Measurements from ENCODE around the gene ZNRF2.

The ZNRF2 gene

DNA sequence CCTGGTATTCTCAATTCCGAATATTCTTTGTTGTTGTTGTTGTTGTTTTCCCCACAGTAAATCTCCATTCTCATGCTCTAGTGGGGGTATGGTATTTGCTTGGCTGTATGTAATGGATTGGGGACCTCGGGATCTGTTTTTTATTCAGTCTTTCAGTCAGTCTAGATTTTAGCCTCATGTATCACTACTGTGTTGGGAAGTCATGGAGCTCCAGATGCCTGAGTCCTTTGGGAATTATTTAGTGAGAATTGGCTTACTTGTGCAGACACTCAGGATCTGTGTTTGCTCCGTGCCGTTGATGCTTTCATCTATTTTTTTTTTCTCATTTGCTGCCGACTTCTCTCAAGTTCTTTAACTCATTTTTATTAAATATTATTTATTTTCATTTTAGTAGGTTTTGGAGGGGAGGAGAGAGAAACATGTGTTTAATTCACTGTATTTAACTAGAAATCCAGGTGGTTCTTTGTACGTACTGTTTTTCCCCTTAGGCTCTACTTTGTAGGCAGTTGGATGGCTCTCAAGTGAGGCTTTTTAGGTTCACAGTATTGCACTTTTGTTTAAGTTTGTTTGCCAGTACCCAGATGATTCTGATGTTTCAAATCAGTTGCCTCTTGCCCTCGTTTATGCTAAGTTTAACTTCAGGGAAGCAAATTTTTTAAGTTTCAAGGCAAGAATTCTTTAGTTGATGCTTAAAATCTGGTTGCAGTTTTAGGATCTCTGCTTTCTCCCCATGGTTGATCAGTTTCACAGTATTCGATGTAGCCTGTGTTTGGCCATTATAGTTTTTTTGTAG is 36.9 kb downstream of the ZNRF2 start:
- DNase-seq: no peak

DNA sequence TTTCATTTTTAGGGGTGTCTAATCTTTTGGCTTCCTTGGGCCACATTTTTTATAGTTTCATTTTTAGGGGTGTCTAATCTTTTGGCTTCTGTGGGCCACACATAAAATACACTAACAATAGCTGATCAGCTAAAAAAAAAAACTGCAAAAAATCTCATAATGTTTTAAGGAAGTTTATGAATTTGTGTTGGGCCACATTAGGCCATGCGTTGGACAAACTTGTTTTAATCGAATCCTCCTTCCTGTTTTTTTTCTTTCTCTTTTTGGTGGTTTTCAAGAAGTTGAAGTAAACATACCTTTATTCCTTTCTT is 37.4 kb downstream of the ZNRF2 start:
- DNase-seq: no peak

DNA sequence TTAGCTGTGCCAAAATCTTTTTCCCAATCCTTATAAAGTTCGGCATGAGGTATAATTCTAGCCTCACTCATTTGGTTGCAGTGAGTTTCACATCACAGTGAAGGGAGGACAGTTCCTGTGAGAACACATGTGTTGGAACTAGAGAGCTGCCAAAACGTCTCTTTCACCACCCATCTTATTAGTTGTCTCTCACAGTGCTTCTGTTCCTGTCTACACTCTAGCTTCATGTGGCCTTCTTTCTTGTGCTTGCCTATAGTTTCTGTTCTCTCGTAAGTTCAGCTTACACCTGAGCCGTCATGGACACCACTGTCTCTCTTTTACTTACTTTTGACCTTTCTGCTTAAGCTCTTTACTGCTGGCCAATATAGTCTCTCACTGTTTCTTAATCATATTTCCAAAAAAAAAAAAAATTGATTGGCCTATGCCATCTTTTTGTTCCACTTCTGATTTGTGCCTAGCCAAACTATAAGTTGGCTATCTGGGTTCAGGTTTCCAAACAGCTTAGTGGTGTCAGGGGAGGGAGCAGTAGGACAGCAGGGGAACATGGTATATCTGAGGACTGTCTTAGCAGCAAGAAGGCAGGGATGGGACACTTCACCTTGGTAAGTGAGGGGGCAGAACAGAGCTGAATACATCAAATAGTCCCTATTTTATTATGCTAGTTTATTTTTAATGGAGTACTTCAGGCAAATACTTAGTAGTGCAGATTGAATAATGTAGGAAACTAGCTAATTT is 38.0 kb downstream of the ZNRF2 start:
- DNase-seq: no peak

DNA sequence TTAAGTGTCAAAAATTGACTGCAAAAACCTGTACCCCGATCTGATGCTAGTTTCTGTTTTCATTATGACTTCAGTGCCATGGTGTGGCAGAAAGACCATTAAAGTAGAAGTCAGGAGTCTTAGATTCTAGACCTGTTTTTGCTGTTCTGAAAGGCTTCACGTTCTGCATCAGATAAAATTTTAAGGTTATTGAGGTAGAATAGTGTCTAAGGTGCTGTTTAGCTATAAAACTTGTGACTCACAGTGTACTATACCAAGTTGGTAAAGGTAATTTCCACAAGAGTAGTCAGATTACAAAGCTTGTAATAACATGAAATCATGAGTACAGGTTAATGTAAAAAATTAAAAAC is 38.6 kb downstream of the ZNRF2 start:
- DNase-seq: no peak

DNA sequence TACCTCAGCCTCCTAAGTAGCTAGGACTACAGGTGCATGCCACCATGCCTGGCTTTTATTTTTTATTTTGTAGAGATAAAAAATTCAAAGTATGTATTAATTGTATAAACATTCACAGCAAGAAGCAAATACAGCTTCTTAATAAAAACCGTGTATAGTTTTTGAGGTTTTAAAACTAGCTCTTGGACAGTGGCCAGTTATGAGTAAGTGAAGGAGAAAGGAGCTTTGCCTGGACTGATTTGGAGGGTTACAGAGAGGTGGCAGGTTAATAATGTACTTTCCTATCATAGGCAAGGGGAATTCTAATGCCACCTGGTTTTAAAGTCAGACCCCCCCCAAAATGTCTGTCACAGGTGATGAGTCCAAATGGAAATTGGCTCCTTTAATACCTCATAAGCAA is 43.4 kb downstream of the ZNRF2 start:
- DNase-seq: no peak

DNA sequence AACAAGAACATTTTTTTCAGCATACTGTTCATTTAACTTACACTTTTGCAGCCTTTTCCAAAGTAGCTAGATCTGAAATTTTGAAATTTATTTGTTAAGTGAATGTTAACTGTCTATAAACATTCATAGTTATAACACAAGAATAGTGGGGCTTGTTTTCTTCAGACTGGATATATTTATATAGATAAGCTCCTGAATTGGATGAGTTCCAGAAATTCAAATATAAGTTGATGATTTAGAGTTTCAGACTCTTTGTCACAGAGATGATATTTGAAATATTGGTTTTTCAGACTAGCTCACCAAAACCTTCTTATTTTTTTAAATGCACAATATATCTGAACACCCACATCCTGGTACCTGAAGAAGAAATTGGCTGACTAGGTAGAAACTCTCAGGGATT is 44.0 kb downstream of the ZNRF2 start:
- no peak for DNase-seq

DNA sequence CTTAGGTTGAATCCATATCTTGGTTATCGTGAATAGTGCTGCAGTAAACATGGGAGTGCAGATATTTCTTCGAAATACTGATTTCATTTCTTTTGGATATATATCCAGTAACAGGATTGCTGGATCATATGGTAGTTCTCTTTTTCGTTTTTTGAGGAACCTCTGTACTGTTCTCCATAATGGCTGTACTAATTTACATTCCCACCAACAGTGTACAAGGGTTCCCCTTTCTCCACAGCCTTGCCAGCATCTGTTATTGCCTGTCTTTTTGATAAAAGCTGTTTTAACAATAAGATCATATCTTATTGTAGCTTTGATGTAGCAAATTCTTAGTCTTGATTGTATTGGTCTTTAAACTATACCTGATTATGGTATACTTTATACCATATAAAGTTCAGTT is 45.3 kb downstream of the ZNRF2 start:
- DNase-seq: no peak

DNA sequence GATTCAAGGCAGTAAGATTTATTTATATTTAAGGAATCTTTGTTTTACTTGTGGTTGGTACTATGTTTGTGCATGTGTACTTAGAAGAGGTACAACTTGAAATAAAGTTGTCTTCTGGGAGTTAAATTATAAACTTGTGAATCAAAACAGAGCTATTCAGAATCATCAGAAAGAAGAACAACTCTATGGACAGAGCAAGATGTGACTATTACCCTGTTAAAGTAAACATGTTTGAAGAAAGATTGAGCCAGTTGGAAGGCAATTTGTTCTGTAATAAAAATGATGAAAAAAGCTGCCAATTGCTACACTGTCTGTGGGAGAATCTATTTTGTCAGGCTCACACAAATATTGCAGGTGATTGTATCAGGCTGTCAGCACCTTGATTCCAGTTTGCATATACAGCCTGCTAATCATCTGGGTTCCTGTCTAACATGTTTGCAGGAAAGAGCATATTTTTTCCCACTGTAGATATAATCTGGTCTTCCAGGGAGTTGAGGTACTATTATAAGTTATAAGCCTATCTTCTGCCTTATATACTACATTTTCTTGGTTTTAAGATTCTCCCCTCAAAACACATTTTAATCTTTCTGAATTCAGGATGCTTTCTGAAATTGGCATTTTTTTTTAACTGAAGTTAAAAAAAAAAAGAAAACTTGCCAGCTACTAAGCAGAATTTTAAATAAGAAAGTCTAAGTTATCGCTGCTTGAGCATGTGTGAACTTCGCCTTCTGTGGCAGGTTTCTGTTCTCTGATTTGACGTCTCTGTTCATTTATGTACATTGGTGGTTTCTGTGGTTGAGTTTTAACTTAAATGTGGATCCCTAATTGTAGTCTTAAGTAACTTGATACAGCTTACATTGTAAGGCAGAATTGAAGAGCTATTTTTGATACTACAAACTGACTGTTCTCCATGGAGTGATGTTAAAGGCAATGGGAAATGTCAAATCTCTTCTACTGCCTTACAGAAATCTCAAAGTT is 46.0 kb downstream of the ZNRF2 start:
- no peak for DNase-seq

DNA sequence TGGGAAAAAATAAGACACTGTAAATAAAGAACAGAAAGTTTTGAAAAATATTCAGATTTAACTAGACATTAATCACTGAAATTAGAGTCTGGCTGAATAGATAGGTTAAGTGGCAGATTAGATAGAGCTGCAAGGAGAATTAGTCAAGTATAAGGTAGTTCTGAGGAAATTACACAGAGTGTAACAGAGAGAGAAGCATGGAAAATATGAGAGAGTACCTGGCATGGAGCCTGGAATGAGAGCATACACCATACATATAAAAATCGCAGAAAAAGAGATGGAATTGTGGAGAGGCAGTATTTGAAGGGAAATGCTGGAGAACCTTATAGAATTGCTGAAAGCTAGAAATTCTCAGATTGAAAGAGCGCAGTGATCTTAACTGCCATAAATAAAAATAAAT is 46.9 kb downstream of the ZNRF2 start:
- no peak for DNase-seq

DNA sequence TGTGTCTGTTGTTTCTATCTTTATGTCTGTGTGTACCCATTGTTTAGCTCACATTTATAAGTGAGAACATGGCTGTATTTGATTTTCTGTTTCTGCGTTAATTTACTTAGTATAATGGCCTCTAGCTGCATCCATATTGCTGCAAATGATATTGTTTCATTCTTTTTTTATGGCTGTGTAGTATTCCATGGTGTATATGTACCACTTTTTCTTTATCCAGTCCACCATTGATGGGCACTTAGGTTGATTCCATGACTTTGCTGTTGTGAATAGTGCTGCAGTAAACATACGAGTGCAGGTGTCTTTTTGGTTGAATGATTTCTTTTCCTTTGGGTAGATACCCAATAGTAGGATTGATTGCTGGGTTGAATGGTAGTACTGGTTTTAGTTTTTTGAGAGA is 48.2 kb downstream of the ZNRF2 start:
- no peak for DNase-seq

DNA sequence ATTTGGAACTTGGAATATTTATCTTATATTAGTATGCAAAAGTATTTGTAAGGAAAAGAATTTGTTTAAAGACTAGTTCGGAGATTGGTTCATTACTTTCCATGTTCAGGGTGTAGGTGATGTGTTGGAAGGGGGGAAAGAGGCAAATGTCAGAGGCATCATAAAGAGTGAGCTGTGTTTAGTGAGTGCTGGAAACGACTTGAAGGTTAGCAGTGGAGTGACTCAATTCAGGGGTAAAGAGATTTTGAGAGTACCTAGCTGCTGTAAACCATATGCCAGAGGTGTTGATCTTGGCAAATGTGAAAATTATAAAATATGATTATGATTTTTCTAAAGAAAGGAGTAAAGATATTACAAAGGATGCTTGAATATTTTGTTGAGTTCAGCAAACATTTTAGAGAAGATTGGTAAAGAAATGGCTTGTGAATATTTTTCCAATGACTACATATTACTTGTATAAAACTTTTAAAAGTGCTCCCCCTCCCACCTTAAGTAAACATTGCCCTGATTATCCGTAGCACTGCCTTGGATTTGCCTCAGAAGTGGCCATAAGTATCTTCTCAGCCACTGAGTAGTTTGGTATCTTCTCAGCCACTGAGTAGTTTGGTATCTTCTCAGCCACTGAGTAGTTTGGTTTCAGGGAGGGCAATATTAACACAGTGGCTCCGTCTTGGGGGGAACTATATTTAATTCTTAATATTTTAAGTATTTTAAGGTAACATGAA is 51.5 kb downstream of the ZNRF2 start:
- DNase-seq: no peak

DNA sequence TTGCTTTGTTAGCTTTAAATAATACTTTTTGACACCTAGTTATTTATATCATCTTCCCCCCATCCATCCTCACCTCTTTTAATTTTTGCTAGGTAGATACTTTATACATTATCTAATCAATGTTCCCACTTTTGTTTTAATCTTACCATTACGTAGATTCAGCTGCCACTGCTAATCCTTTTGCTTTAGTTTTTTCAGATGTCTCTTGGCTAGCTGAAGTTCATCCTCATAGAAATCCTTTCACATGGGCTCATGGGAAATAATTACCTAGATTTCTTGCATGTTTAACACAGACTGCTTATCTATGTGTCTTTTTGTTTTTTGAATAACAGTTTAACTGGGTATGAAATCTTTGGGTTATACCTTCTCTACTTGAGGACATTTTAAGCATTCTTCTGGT is 60.1 kb downstream of the ZNRF2 start:
- no peak for DNase-seq

DNA sequence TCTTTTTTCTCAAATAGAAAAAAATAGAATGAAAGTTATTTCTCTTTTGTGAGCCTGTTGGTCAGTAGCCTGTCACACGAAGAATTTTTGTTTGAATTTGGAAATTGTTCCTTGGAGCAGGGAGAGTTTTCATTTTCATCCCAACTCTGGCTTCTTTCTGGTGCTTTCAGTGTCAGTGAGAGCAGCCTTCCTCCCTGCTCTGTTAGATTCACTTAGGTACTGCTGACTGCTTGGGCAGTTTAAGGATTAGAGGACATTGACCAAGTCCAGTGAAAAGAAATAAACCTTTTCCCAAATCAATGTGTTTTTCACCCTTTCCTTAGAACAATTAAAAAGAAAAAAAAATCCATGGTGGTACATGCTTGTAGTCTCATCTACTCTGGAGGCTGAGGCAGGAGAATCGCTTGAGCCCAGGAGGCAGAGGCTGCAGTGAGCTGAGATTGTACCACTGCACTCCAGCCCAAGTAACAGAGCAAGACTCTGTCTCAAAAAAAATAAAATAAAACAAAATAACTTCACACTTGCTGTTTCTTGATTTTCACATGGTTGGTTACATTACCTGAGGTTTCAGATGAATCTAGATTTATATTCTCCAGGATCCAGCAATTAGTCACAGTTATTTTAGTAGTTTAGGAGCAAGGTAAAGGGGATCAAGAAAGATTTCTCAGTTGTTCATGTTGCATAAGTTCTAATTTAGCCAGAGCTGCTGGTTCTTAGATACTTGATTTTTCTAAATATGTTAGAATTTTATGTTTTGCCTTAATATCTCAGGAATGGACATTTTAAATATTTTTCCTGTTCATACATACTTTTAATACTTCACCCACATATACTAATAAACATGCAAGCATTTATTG is 63.1 kb downstream of the ZNRF2 start:
- no peak for DNase-seq

DNA sequence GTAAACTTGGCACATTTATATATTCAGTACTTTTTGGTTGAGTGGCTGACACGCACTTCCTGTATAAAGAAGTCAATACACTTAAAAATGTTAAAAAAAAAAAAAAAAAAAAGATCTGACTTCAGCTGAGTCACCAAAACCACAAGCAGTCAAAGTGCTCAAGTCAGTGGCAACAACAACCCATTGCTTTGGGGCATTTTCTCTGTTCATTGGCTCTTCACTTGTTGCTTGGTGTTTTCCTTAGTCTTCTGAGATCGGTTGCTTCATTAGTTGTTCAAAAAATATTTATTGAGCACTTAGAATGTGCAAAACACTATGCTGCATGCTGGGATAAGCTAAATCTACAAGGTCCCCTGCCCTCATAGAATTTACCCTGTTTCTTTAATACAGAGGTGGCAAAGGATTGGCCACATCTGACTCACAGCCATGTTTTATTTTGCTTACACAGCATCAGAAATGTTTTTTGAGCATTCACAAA is 63.7 kb downstream of the ZNRF2 start:
- DNase-seq: no peak

DNA sequence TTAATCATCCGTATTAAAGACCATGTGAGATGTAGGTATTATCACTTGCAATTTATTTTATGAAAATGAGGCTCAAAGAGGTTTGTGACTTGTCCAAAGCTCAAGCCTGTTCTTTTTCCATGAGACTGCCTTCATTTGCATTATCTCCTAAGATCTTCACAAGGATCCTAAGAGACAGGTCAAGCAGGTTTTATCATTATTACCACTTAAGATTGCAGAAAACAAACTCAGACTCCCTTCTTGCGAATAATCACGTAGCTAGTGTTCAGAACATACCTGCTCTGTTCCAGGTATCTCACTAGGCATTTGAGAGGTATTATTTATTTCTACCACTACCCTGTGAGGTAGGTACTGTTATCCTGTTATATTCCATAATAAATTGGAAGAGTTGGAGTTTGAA is 64.8 kb downstream of the ZNRF2 start:
- DNase-seq: no peak

DNA sequence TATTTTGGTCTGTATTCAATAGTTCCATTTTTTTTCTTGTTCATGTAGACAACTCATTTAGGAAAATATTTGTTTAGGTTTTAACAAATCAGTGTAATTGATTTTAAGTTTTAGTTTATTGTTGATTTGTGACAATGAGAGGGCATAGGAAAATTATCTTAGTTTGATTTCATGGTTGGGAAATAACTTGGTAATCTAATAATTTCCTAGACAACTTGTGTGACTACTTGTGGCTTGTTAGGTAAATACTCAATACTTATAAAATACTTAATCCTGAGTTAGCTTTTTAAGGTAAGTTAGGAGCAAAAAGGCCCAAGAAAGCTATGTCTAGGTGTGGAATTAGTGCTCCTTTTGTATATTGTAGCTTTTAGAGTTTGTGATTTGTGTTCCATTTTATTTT is 65.4 kb downstream of the ZNRF2 start:
- no peak for DNase-seq

DNA sequence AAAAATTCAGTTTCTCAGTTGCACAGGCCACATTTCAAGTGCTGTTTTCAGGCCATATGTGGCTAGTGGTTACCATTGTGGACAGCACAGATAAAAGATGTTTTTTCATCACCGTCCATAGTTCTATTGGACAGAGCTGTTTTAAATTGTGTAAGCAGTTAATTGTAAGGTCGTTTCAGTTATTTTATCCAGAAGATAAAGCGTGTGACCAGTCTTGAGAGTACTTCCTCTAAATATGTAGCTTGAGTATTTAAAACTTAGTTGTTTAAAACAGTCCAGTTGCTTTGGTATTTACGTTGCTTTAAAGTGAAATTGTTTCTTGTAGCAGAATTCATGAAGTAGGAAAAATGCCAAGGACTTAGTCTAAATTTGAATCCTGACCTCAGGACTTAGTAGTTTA is 66.9 kb downstream of the ZNRF2 start:
- no peak for DNase-seq

DNA sequence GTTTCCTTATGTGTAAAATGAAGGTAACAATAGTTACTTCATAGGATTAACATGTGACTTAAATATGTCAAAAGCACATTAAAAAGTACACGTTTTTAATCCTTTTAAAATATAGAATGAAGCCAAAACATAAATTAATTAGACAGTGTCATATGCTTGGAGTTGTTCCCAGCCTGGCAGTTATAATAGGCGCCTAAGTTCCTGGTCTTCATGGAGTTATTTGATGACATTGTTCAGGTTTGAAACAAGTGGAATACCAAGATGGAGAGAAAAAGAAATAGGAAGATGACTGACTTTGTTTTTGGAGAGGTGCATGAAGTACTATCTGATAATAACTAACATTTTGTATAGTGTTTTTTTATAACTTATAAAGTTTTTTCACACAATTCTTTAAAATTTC is 67.3 kb downstream of the ZNRF2 start:
- DNase-seq: no peak

DNA sequence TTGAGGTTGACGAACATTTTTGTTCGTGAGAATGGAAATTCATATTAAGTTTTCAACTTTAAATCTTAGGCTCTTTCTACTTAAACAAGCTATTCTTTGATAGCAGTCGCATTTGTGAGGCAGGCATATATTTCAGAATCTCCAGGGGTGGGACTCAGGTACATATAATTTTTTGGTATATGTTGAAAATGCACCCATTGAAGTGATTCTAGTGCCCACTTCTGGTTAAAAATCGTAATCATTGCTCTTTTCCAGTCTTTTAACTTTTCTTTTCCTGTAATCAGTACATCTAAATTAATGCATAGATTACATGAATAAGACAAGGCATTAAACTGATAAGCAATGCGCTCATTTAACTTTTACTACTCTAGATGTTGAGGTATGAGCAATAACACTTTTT is 67.8 kb downstream of the ZNRF2 start:
- DNase-seq: no peak

DNA sequence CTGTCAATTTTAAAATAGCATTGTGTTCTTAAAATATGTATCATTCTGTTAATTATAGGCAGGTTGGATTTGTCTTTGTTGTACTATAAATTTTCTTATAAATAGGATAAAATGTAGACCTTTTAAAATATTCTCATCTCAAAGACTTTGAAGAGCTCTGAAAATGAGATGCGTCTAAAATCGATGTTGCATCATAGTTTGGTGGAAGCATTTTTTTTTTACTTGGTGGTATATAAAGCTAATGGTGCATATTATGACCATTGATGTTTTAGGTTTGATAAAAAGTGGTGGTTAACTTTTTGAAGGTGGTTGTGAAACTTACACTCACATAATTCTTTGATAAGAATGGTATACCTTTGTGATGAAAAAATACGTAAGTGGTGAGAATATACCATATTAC is 69.1 kb downstream of the ZNRF2 start:
- no peak for DNase-seq

Measured in amygdala (tissue), 56 donors.